ENCODE data around the gene CAMK2N1. TPM values are rescaled to one million over a fixed set of nuclear protein-coding genes. Genes with fewer than 3 reads are reported as not detected.

The CAMK2N1 gene
- total RNA-seq, 2 donors from 2014 or later: 5.3 to 5.4 TPM

DNA sequence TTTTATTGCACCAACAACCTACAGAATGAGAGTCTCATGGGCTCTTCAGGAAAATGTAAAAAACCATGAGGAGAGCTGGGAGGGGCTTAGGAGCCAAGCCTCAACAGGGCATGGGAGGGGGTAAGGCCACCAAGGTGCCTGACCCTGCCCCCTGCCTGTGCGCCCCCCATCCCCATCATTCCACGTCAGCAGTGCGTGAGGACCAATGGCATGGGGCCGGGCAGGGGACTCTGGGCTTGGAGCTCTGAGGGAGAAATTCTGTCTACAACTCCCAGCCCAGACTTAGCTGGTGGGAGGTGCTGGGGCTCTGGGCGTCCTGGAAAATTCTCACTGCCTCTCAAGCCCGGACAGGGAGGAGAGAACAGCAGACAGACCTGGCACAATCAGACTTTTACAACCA lies 5.2 kb upstream of the CAMK2N1 start:
- WGBS, 2 donors: 37 to 46% methylated on average over 6 of the region's 6 CpGs
- no peak for ATAC-seq
- Histone ChIP-seq H3K36me3 (replicated peaks in 1 of 2; ENCODE audit: insufficient read depth in 1 of 2, low read depth in 2 of 2) (no peaks in the 10 kb centered on the region), H3K4me1 (peaks cover 15% of the 10 kb centered on the region), H3K9me3 (no peaks in the 10 kb centered on the region), H3K27ac (no peak overlapping the region), H3K27me3 (peaks cover 0 to 13% of the 10 kb centered on the region in 2 donors), H3K4me3 (no peak overlapping the region)
- TF ChIP-seq CTCF (IDR thresholded peaks at IDR 0.05): no peak
- no peak for TF ChIP-seq POLR2A (IDR thresholded peaks at IDR 0.05)
- DNase-seq: no peak
- intact Hi-C loops (cut with DNase I): loop anchor here (5.0 to 10.0 kb wide), 3 partner anchors 116 to 576 kb away; no protein-coding TSS in a partner anchor

- intact Hi-C loops (cut with DNase I): no loop called here
- ATAC-seq (no peak), DNase-seq (no peak)
- TF ChIP-seq POLR2A (IDR thresholded peaks at IDR 0.05): no peak
- TF ChIP-seq CTCF (IDR thresholded peaks at IDR 0.05): no peak
- 10 to 16% methylated on average over 4 of the region's 4 CpGs for WGBS, 2 donors
- Histone ChIP-seq H3K9me3 (no peaks in the 10 kb centered on the region), H3K27ac (no peak overlapping the region), H3K36me3 (replicated peaks in 1 of 2; ENCODE audit: insufficient read depth in 1 of 2, low read depth in 2 of 2) (no peaks in the 10 kb centered on the region), H3K4me3 (no peak overlapping the region), H3K27me3 (peaks cover 0 to 24% of the 10 kb centered on the region in 2 donors), H3K4me1 (peaks cover 36% of the 10 kb centered on the region)
Observed at GRCh38 chr1:20487236-20487590, 1.2 kb upstream of the CAMK2N1 start.

GRCh38 chr1:20486457-20487235 lies 636 bp upstream of the CAMK2N1 start:
- intact Hi-C loops (cut with DNase I): no loop called here
- Histone ChIP-seq H3K27me3 (peaks cover 0 to 24% of the 10 kb centered on the region in 2 donors), H3K36me3 (replicated peaks in 1 of 2; ENCODE audit: insufficient read depth in 1 of 2, low read depth in 2 of 2) (no peaks in the 10 kb centered on the region), H3K27ac (peak overlapping the region; percentile 18 to 69 (median 42)), H3K4me3 (peak overlapping the region in 1 of 2 donors; percentile 36), H3K4me1 (peaks cover 37% of the 10 kb centered on the region), H3K9me3 (no peaks in the 10 kb centered on the region)
- TF ChIP-seq POLR2A (IDR thresholded peaks at IDR 0.05) (peak in 1 of 3 donors; percentile 25), CTCF (IDR thresholded peaks at IDR 0.05) (no peak)
- ATAC-seq (peak; percentile 56), DNase-seq (peak; percentile 48 to 76 (median 64))
- 0 to 1% methylated on average over 3 to 50 of the region's 51 CpGs for WGBS, 2 donors

DNA sequence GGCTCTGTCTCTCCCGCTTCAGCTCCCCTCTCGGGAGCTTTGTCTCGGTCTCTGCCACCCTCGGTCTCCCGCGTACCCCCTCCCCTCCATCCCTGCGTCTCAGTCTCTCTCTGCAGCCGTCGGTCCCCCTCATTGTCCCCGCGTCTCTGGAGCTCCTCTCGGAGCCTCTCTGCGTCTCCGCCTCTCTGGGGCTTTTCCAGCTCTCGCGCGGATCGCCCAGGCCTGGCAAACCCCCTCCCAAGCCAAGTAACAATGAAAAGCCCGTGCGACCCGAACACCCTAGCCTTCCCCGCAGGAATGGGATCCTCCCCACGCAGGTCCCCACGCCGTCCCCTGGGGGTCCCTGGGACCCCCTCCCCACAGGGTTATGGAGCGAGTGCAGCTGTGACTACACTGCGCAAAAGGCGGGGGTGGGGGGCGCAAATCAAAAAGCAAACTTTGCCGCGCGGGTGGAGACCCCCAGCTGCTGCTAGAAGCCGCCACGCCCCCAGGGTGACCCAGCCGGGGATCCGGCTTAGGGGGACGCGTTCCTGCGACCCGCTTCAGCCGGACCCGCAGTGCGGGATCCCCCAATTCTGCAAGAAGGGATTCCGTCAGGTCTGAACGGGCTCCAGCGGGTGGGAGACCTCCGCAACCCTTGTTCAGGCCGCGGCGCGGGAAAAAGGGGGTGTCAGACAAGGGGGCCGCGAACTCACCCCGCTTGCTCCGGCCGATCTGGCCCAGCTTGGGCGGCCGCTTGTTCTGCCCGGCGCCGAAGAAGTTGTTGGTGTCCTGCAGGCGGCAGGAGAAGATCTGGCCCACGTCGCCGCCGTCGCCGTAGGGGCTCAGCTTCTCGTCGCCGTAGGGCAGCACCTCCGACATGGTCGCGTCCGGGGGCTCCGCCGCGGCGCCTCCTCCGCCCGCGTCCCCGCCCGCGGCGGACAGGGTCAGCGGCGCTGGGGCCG lies 1.2 kb downstream of the CAMK2N1 start:
- Histone ChIP-seq H3K36me3 (replicated peaks in 1 of 2; ENCODE audit: insufficient read depth in 1 of 2, low read depth in 2 of 2) (no peaks in the 10 kb centered on the region), H3K27ac (peak overlapping the region in 2 of 4 donors; percentile 2 to 59), H3K4me3 (no peak overlapping the region), H3K4me1 (peaks cover 55% of the 10 kb centered on the region), H3K9me3 (no peaks in the 10 kb centered on the region), H3K27me3 (peaks cover 0 to 24% of the 10 kb centered on the region in 2 donors)
- ATAC-seq (no peak), DNase-seq (no peak)
- intact Hi-C loops (cut with DNase I): no loop called here
- 1 to 3% methylated on average over 24 to 59 of the region's 89 CpGs for WGBS, 2 donors
- TF ChIP-seq POLR2A (IDR thresholded peaks at IDR 0.05) (no peak), CTCF (IDR thresholded peaks at IDR 0.05) (no peak)
